MM.1S (cell line): ENCODE data around the gene SLC1A7.

Source experiments
- DNase-seq: peaks from one replicate; pipeline ENCODE4 v3.0.0-alpha.2; 2015
- H2AFZ ChIP-seq: fragments of 300-600 bp; sonication (generic); 2 replicates; pipeline ENCODE4 v1.6.0; 2016; ENCODE audit warnings: antibody characterized with exemption, low read length
- H3F3A ChIP-seq: fragments of 300-600 bp; sonication (generic); 2 replicates; pipeline ENCODE4 v1.6.1; 2016; ENCODE audit warnings: mild to moderate bottlenecking, antibody characterized with exemption, low read length, moderate library complexity, mixed read lengths; ENCODE audit not compliant: insufficient read depth
- H3K27ac ChIP-seq: fragments of 300-600 bp; sonication (generic); 2 replicates; pipeline ENCODE4 v1.5.1; 2016; ENCODE audit warnings: mild to moderate bottlenecking, low read length
- H3K27me3 ChIP-seq: fragments of 300-600 bp; sonication (generic); replicated peaks from 2 replicates; pipeline ENCODE4 v1.6.0; 2016; ENCODE audit warnings: low read length; ENCODE audit not compliant: insufficient read depth
- H3K36me3 ChIP-seq: fragments of 300-600 bp; sonication (generic); replicated peaks from 2 replicates; pipeline ENCODE4 v1.6.1; 2016; ENCODE audit warnings: mild to moderate bottlenecking, low read length, mixed read lengths; ENCODE audit not compliant: insufficient read depth
- H3K4me1 ChIP-seq: fragments of 300-600 bp; sonication (generic); 2 replicates; pipeline ENCODE4 v1.6.1; 2016; ENCODE audit warnings: low read length, mixed read lengths
- H3K4me2 ChIP-seq: fragments of 300-600 bp; sonication (generic); 2 replicates; pipeline ENCODE4 v1.6.0; 2016; ENCODE audit warnings: low read depth, low read length
- H3K4me3 ChIP-seq: fragments of 300-600 bp; sonication (generic); 2 replicates; pipeline ENCODE4 v1.5.1; 2016; ENCODE audit warnings: low read length, mixed read lengths
- H3K79me2 ChIP-seq: fragments of 300-600 bp; sonication (generic); 2 replicates; pipeline ENCODE4 v1.6.1; 2016; ENCODE audit warnings: mixed run types, low read length, mixed read lengths
- H3K9ac ChIP-seq: fragments of 300-600 bp; sonication (generic); 2 replicates; pipeline ENCODE4 v1.6.1; 2016; ENCODE audit warnings: low read length, mixed read lengths
- H3K9me2 ChIP-seq: fragments of 300-600 bp; sonication (generic); replicated peaks from 2 replicates; pipeline ENCODE4 v1.6.1; 2016; ENCODE audit warnings: mild to moderate bottlenecking, low read length, mixed read lengths; ENCODE audit not compliant: insufficient read depth
- H3K9me3 ChIP-seq: fragments of 300-600 bp; sonication (generic); replicated peaks from 2 replicates; pipeline ENCODE4 v1.6.1; 2016; ENCODE audit warnings: mild to moderate bottlenecking, low read length, mixed read lengths; ENCODE audit not compliant: insufficient read depth
- H4K20me1 ChIP-seq: fragments of 300-600 bp; sonication (generic); 2 replicates; pipeline ENCODE4 v1.6.1; 2016; ENCODE audit warnings: mild to moderate bottlenecking, low read length, moderate library complexity, mixed read lengths; ENCODE audit not compliant: insufficient read depth
- CTCF ChIP-seq: fragments of 300-600 bp; sonication (generic); IDR thresholded peaks from 2 replicates; pipeline ENCODE4 v1.5.1; 2016; ENCODE audit warnings: antibody characterized with exemption, low read length, mixed read lengths
- EZH2 ChIP-seq: fragments of 300-600 bp; sonication (generic); optimal IDR thresholded peaks from 2 replicates; pipeline ENCODE3; 2017; ENCODE audit warnings: low read depth, mild to moderate bottlenecking, antibody characterized with exemption, low read length, mixed read lengths
- EZH2phosphoT487 ChIP-seq: fragments of 300-600 bp; sonication (generic); IDR thresholded peaks from 2 replicates; pipeline ENCODE4 v1.6.1; 2018; ENCODE audit warnings: antibody characterized with exemption, low read length

The SLC1A7 gene

GRCh38 chr1:53060579-53060978, 81.9 kb downstream of the SLC1A7 start:
- Histone ChIP-seq H3F3A (no peaks in the 10 kb centered on the region), H3K9ac (no peak overlapping the region), H3K4me2 (no peak overlapping the region), H2AFZ (no peak overlapping the region), H3K79me2 (no peaks in the 10 kb centered on the region), H3K4me3 (no peak overlapping the region), H3K9me3 (no peaks in the 10 kb centered on the region), H4K20me1 (no peaks in the 10 kb centered on the region), H3K27me3 (peaks cover 24% of the 10 kb centered on the region), H3K27ac (no peak overlapping the region), H3K36me3 (no peaks in the 10 kb centered on the region), H3K9me2 (no peaks in the 10 kb centered on the region), H3K4me1 (no peaks in the 10 kb centered on the region)
- TF ChIP-seq EZH2phosphoT487: no peak
- TF ChIP-seq EZH2: no peak
- no peak for TF ChIP-seq CTCF
- DNase-seq: no peak

GRCh38 chr1:53057127-53057526, 85.3 kb downstream of the SLC1A7 start:
- no peak for DNase-seq
- Histone ChIP-seq H3F3A (no peaks in the 10 kb centered on the region), H4K20me1 (no peaks in the 10 kb centered on the region), H2AFZ (no peak overlapping the region), H3K4me2 (no peak overlapping the region), H3K27me3 (peaks cover 11% of the 10 kb centered on the region), H3K27ac (no peak overlapping the region), H3K9me3 (no peaks in the 10 kb centered on the region), H3K9ac (no peak overlapping the region), H3K36me3 (no peaks in the 10 kb centered on the region), H3K79me2 (no peaks in the 10 kb centered on the region), H3K4me1 (no peaks in the 10 kb centered on the region), H3K9me2 (no peaks in the 10 kb centered on the region), H3K4me3 (no peak overlapping the region)
- TF ChIP-seq CTCF: no peak
- no peak for TF ChIP-seq EZH2
- TF ChIP-seq EZH2phosphoT487: no peak

- no peaks in the 10 kb centered on the region for H3K9me3 ChIP-seq
- DNase-seq: no peak
Observed at GRCh38 chr1:53051676-53052075, 90.8 kb downstream of the SLC1A7 start.

More at GRCh38 chr1:53051676-53052075, 90.8 kb downstream of the SLC1A7 start:
- H3K4me1 ChIP-seq: no peaks in the 10 kb centered on the region
- H4K20me1 ChIP-seq: no peaks in the 10 kb centered on the region
- H3K4me3 ChIP-seq: no peak overlapping the region
- H3K9ac ChIP-seq: no peak overlapping the region
- H3F3A ChIP-seq: no peaks in the 10 kb centered on the region
- H3K9me2 ChIP-seq: no peaks in the 10 kb centered on the region
- TF ChIP-seq EZH2 (no peak), CTCF (no peak), EZH2phosphoT487 (no peak)
- H3K79me2 ChIP-seq: no peaks in the 10 kb centered on the region
- H3K27me3 ChIP-seq: no peaks in the 10 kb centered on the region
- no peak overlapping the region for H2AFZ ChIP-seq
- H3K36me3 ChIP-seq: no peaks in the 10 kb centered on the region
- H3K4me2 ChIP-seq: no peak overlapping the region
- H3K27ac ChIP-seq: no peak overlapping the region
